ENCODE measurements around the gene ZSCAN25.
"Not testable (repeated sequence)": the region's sequence is repeated elsewhere in the genome, so short reads cannot be mapped to it uniquely, and the experiment has no call there.

Gene ZSCAN25

DNA sequence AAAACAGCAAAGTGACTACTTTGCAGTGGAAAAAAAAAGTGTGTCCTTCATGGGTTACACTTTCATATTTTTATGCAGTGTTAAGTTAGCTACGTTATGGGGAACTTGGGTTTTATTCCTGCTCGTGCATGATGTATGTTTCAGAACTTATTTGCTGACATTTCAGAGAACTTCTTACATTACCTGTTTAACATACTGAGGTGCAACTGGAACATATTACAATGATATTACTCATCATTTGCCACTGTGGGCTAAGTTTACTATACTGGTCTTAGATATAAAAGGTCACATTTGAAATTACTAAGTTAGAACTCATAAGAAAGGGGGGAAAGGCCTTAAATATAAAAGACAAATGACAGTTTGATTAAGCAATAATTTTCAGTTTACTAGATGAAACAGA is 20.7 kb downstream of the ZSCAN25 start:
- not testable (repeated sequence) for H3K36me3 ChIP-seq (ENCODE audit: control insufficient read depth, insufficient read depth, low read length); H3K9ac ChIP-seq (ENCODE audit: low read length); H3K4me1 ChIP-seq (ENCODE audit: control insufficient read depth, insufficient read depth, low read length); H3K27me3 ChIP-seq (ENCODE audit: control insufficient read depth, insufficient read depth, low read length); H3K4me3 ChIP-seq (ENCODE audit: low read length); H3K9me3 ChIP-seq (ENCODE audit: control insufficient read depth, low read length)

DNA sequence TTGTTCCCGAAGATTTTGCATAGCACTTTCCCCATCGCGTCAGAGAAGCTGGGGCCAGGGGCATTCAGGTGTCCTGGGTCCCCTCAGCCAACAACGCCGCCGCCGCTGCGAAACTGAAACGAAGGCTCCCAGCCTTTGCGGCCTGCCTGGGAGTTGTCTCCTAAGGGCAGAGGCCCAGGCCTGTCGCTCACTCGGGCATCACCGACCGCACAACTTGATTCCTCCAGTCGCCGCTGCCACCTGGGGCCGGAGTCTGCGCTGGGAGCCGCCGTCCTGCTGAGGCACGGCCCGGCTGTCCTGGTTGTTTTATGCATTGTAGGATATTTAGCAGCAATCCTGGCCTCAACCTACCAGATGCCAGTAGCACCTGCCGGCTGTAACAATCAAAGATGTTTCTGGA is 22.0 kb downstream of the ZSCAN25 start:
- Histone ChIP-seq H3K36me3 (ENCODE audit: control insufficient read depth, insufficient read depth, low read length) (no peaks in the 10 kb centered on the region), H3K9ac (ENCODE audit: low read length) (no peak overlapping the region), H3K27me3 (ENCODE audit: control insufficient read depth, insufficient read depth, low read length) (no peaks in the 10 kb centered on the region), H3K4me1 (ENCODE audit: control insufficient read depth, insufficient read depth, low read length) (no peaks in the 10 kb centered on the region), H3K9me3 (ENCODE audit: control insufficient read depth, low read length) (no peaks in the 10 kb centered on the region), H3K4me3 (ENCODE audit: low read length) (no peak overlapping the region)

DNA sequence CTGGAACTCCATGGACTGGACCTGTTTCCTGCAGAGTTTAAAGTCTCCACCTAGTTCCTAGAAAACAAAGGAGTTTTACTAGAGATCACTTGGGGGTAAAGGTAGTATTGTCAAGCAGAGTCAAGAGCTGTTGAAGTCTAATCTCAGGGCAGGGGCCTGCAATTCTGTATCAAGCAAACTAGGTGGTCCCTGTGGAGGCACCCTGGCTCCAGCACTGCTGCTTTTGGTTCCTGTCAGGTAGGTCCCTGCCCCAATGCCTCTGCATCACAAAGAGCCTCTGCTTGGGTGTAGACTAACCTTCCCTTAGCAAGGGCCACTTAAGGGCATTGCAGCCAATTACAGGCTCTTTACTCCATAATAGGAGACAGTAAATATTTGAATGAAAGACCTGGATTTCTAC is 22.5 kb downstream of the ZSCAN25 start:
- Histone ChIP-seq H3K9ac (ENCODE audit: low read length) (no peak overlapping the region), H3K4me1 (ENCODE audit: control insufficient read depth, insufficient read depth, low read length) (no peaks in the 10 kb centered on the region), H3K27me3 (ENCODE audit: control insufficient read depth, insufficient read depth, low read length) (no peaks in the 10 kb centered on the region), H3K9me3 (ENCODE audit: control insufficient read depth, low read length) (no peaks in the 10 kb centered on the region), H3K4me3 (ENCODE audit: low read length) (no peak overlapping the region), H3K36me3 (ENCODE audit: control insufficient read depth, insufficient read depth, low read length) (no peaks in the 10 kb centered on the region)

DNA sequence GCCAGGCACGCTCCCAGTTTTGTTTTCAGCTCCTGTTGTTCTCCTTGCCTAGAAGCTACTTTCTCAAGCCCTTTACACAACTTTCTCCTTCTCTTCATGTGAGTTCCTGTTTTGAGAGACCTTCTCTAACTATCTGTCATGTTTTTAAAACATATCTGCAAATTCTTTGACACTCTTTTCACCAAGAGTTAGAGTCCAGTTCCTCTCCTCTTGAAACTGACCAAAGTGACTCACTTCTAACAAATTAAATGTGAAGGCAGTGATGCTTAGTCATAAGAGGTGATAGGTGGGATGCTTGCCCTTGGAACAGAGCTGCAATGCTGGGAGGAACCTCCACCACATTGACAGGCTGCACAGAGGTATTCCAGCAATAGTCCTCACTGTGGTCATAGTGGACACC is 25.3 kb downstream of the ZSCAN25 start:
- Histone ChIP-seq H3K4me3 (ENCODE audit: low read length) (no peak overlapping the region), H3K9ac (ENCODE audit: low read length) (no peak overlapping the region), H3K36me3 (ENCODE audit: control insufficient read depth, insufficient read depth, low read length) (no peaks in the 10 kb centered on the region), H3K27me3 (ENCODE audit: control insufficient read depth, insufficient read depth, low read length) (no peaks in the 10 kb centered on the region), H3K9me3 (ENCODE audit: control insufficient read depth, low read length) (no peaks in the 10 kb centered on the region), H3K4me1 (ENCODE audit: control insufficient read depth, insufficient read depth, low read length) (no peaks in the 10 kb centered on the region)

DNA sequence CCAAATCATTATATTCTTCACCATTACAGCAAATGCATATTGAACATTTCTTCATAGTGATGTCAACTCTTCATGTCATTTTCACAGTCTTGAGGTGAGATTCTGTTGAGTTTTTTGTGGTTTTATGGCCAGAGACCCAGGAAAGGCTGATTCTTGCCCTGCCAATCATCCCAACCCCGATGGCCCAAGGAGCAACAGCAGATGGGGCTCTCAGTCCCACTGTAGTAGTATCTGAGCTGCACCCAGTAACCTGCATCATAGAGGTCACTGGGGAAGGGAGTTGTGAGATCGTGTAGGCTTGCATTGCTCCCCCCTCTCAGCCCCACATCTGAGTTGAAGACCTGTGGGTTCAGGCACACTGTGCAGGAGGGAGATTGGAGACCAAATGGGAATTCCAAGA is 26.7 kb downstream of the ZSCAN25 start:
- H3K9me3 ChIP-seq (ENCODE audit: control insufficient read depth, low read length) = no peaks in the 10 kb centered on the region
- H3K9ac ChIP-seq (ENCODE audit: low read length) = no peak overlapping the region
- H3K4me3 ChIP-seq (ENCODE audit: low read length) = no peak overlapping the region
- no peaks in the 10 kb centered on the region for H3K27me3 ChIP-seq (ENCODE audit: control insufficient read depth, insufficient read depth, low read length)
- H3K4me1 ChIP-seq (ENCODE audit: control insufficient read depth, insufficient read depth, low read length) = no peaks in the 10 kb centered on the region
- no peaks in the 10 kb centered on the region for H3K36me3 ChIP-seq (ENCODE audit: control insufficient read depth, insufficient read depth, low read length)

DNA sequence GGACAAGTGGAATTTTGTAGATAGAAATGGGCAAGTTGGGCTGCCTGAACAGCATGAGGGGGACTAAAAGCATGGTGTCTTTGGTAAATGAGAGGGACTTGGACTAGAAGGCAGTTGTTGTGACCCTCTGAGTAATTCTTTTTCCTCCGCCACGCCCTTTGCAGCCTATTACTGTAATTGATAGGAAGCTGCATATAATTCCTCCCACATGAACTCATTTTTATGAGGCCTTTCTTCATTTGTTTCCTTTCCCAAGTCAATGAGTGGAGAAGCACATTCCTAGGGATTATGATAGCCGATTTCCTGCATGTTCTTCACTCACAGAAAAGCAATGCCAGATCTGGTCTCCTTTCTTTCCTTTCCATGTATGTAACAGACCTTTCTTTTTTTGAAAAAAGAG is 27.7 kb downstream of the ZSCAN25 start:
- no peak overlapping the region for H3K4me3 ChIP-seq (ENCODE audit: low read length)
- H3K9ac ChIP-seq (ENCODE audit: low read length) = no peak overlapping the region
- no peaks in the 10 kb centered on the region for H3K4me1 ChIP-seq (ENCODE audit: control insufficient read depth, insufficient read depth, low read length)
- no peaks in the 10 kb centered on the region for H3K36me3 ChIP-seq (ENCODE audit: control insufficient read depth, insufficient read depth, low read length)
- no peaks in the 10 kb centered on the region for H3K9me3 ChIP-seq (ENCODE audit: control insufficient read depth, low read length)
- H3K27me3 ChIP-seq (ENCODE audit: control insufficient read depth, insufficient read depth, low read length) = no peaks in the 10 kb centered on the region

DNA sequence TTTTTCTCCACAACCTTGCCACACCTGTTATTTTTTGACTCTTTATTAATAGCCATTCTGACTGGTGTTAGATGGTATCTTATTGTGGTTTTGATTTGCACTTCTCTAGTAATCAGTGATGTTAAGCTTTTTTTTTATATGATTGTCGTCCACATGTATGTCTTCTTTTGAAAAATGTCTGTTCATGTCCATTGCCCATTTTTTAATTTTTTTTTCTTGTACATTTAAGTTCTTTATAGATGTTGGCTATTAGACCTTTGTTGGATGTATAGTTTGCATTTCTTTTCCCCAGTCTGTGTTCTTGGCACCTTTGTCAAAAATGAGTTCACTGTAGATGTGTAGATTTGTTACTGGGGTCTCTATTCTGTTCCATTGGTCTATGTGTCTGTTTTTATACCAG is 28.8 kb downstream of the ZSCAN25 start:
- H3K9ac ChIP-seq (ENCODE audit: low read length) = no peak overlapping the region
- H3K9me3 ChIP-seq (ENCODE audit: control insufficient read depth, low read length) = no peaks in the 10 kb centered on the region
- no peaks in the 10 kb centered on the region for H3K27me3 ChIP-seq (ENCODE audit: control insufficient read depth, insufficient read depth, low read length)
- H3K4me1 ChIP-seq (ENCODE audit: control insufficient read depth, insufficient read depth, low read length) = no peaks in the 10 kb centered on the region
- no peaks in the 10 kb centered on the region for H3K36me3 ChIP-seq (ENCODE audit: control insufficient read depth, insufficient read depth, low read length)
- H3K4me3 ChIP-seq (ENCODE audit: low read length) = no peak overlapping the region

DNA sequence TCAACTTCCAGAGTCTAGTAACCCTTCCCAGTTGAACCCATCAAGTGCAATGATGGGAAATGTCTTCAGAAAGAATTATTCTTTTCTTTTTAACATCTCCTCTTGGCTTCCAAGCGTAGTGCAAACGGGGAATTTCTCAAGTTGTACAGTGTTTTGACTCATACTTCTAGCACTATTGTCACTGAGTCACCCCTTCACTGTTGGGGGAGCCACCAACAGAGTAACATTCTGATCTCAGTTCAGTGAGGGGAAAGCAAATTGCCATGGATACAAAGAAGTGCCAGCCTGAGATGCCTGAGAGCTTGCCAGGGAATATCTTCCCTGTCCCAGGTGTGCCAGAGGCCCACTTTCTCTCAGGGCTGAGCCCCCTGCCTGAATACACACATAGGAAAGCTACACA is 32.1 kb downstream of the ZSCAN25 start:
- Histone ChIP-seq H3K9me3 (ENCODE audit: control insufficient read depth, low read length) (no peaks in the 10 kb centered on the region), H3K4me3 (ENCODE audit: low read length) (no peak overlapping the region), H3K9ac (ENCODE audit: low read length) (no peak overlapping the region), H3K4me1 (ENCODE audit: control insufficient read depth, insufficient read depth, low read length) (no peaks in the 10 kb centered on the region), H3K36me3 (ENCODE audit: control insufficient read depth, insufficient read depth, low read length) (no peaks in the 10 kb centered on the region), H3K27me3 (ENCODE audit: control insufficient read depth, insufficient read depth, low read length) (no peaks in the 10 kb centered on the region)

DNA sequence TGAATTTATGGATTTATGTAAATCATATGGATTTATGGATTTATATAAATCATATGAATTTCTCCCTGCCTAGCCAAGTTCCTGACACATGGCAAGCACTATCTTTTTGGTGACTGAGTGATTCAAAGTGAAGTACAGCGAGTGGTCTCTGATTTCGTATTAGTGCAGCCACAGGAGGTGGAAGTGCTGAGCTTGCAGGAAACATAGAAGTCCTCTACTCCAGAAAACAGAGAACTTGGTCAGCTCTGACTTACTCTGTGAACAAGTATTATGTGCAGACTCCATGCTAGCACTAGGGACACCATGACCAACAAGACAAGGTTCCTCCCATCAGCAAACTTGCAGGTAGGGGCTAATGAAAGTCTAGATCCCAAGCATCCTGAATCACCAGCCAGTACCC is 34.5 kb downstream of the ZSCAN25 start:
- H3K27me3 ChIP-seq (ENCODE audit: control insufficient read depth, insufficient read depth, low read length) = no peaks in the 10 kb centered on the region
- H3K4me1 ChIP-seq (ENCODE audit: control insufficient read depth, insufficient read depth, low read length) = no peaks in the 10 kb centered on the region
- no peak overlapping the region for H3K4me3 ChIP-seq (ENCODE audit: low read length)

DNA sequence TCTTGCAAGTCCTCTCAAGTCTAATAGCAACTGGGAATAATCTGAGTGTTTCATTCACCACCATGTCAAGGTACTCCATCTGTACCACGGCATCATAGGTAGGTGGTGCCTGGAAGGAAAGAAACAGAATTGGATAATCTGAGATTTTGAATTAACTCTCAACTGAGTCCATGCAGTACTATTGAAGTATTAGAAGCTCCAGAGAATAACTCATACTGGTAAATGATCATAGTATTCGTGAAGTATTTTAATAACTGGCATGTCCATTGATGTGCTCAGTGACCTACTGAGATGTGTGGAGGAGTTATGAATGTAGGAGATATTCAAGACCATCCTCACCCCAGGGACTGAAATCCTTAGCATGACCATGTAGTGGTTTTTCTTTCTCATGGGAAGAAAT is 35.9 kb downstream of the ZSCAN25 start:
- Histone ChIP-seq H3K36me3 (ENCODE audit: control insufficient read depth, insufficient read depth, low read length) (no peaks in the 10 kb centered on the region), H3K4me3 (ENCODE audit: low read length) (no peak overlapping the region), H3K9me3 (ENCODE audit: control insufficient read depth, low read length) (no peaks in the 10 kb centered on the region), H3K4me1 (ENCODE audit: control insufficient read depth, insufficient read depth, low read length) (no peaks in the 10 kb centered on the region), H3K27me3 (ENCODE audit: control insufficient read depth, insufficient read depth, low read length) (no peaks in the 10 kb centered on the region), H3K9ac (ENCODE audit: low read length) (no peak overlapping the region)

More for the DNA sequence above, 34.5 kb downstream of the ZSCAN25 start:
- Histone ChIP-seq H3K9me3 (ENCODE audit: control insufficient read depth, low read length) (no peaks in the 10 kb centered on the region), H3K36me3 (ENCODE audit: control insufficient read depth, insufficient read depth, low read length) (no peaks in the 10 kb centered on the region), H3K9ac (ENCODE audit: low read length) (no peak overlapping the region)

DNA sequence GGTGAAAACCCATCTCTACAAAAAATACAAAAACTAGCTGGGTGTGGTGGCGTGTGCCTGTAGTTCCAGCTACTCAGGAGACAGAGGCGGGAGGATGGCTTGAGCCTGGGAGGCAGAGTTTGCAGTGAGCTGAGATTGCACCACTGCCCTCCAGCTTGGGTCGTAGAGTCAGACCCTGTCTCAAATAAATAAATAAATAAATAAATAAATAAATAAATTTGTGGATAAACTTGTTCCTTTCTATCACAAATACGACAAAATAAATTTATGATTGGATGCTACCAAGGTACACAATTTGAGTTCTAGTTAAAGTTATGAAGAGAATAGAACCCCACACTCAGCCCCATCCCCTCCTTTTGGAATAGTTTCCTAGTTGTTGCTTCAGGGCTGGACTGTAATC is 36.5 kb downstream of the ZSCAN25 start:
- H3K9ac ChIP-seq (ENCODE audit: low read length); H3K4me3 ChIP-seq (ENCODE audit: low read length); H3K9me3 ChIP-seq (ENCODE audit: control insufficient read depth, low read length); H3K4me1 ChIP-seq (ENCODE audit: control insufficient read depth, insufficient read depth, low read length); H3K27me3 ChIP-seq (ENCODE audit: control insufficient read depth, insufficient read depth, low read length); H3K36me3 ChIP-seq (ENCODE audit: control insufficient read depth, insufficient read depth, low read length): not testable (repeated sequence)

DNA sequence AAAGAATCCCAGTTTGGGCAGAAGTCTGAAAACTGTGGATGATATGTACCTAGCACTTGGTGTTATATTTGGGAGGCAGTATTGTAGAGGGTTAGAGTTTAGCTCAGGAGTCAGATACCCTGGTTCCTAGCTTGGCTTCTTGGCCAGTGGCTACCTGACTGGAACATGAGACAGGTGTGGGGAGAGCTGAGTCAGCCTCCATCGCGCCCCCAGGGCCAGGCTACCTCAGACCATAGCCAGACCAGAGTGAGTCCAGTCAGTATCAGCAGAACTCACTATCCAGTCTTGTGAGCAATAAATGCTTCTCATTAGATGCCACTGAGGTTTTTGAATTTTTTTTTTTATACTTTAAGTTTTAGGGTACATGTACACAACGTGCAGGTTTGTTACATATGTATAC is 37.0 kb downstream of the ZSCAN25 start:
- Histone ChIP-seq H3K4me1 (ENCODE audit: control insufficient read depth, insufficient read depth, low read length) (no peaks in the 10 kb centered on the region), H3K9ac (ENCODE audit: low read length) (no peak overlapping the region), H3K27me3 (ENCODE audit: control insufficient read depth, insufficient read depth, low read length) (no peaks in the 10 kb centered on the region), H3K36me3 (ENCODE audit: control insufficient read depth, insufficient read depth, low read length) (no peaks in the 10 kb centered on the region), H3K9me3 (ENCODE audit: control insufficient read depth, low read length) (no peaks in the 10 kb centered on the region), H3K4me3 (ENCODE audit: low read length) (no peak overlapping the region)

DNA sequence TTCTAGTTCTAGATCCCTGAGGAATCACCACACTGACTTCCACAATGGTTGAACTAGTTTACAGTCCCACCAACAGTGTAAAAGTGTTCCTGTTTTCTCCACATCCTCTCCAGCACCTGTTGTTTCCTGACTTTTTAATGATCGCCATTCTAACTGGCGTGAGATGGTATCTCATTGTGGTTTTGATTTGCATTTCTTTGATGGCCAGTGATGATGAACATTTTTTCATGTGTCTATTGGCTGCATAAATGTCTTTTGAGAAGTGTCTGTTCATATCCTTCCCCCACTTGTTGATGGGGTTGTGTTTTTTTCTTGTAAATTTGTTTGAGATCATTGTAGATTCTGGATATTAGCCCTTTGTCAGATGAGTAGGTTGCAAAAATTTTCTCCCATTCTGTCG is 37.9 kb downstream of the ZSCAN25 start:
- H3K9ac ChIP-seq (ENCODE audit: low read length); H3K4me1 ChIP-seq (ENCODE audit: control insufficient read depth, insufficient read depth, low read length); H3K36me3 ChIP-seq (ENCODE audit: control insufficient read depth, insufficient read depth, low read length); H3K27me3 ChIP-seq (ENCODE audit: control insufficient read depth, insufficient read depth, low read length); H3K9me3 ChIP-seq (ENCODE audit: control insufficient read depth, low read length); H3K4me3 ChIP-seq (ENCODE audit: low read length): not testable (repeated sequence)

Measured in mucosa of stomach (tissue), 1 donor.